HepG2 (cell line): ENCODE results near the gene GADD45B. TPM values are rescaled to one million over a fixed set of nuclear protein-coding genes. Genes with fewer than 3 reads are reported as not detected.

Source experiments
- ADNP ChIP-seq: sonication (generic); formaldehyde crosslinking; IDR thresholded peaks from 2 replicates; pipeline ENCODE4 v1.4.0; 2020; ENCODE audit warnings: missing genetic modification reagents
- ELF1 ChIP-seq: sonication (generic); formaldehyde crosslinking; IDR thresholded peaks from 2 replicates; pipeline ENCODE4 v1.4.0; 2020; ENCODE audit warnings: missing genetic modification reagents
- FOXK2 ChIP-seq: fragments of 450-650 bp; IDR thresholded peaks from 2 replicates; pipeline ENCODE4 v1.6.1; 2016
- MLLT10 ChIP-seq: sonication (generic); formaldehyde crosslinking; IDR thresholded peaks from 2 replicates; pipeline ENCODE4 v1.4.0; 2020; ENCODE audit warnings: missing genetic modification reagents
- RBAK ChIP-seq: sonication (generic); formaldehyde crosslinking; IDR thresholded peaks from 2 replicates; pipeline ENCODE4 v1.5.1; 2020; ENCODE audit warnings: mild to moderate bottlenecking, missing genetic modification reagents
- TCF12 ChIP-seq, 2 experiments: fragments of 450-650 bp in 1 of 2; sonication (generic) in 1 of 2; formaldehyde crosslinking in 1 of 2; IDR thresholded peaks; 2 replicates each; pipeline versions ENCODE4 v1.6.1 to v1.8.0; 2017 to 2022; ENCODE audit warnings: antibody characterized with exemption in 1 of 2, mild to moderate bottlenecking in 1 of 2, missing genetic modification reagents in 1 of 2, moderate library complexity in 1 of 2
- TP53 ChIP-seq: sonication (generic); formaldehyde crosslinking; conservative IDR thresholded peaks from 2 replicates; pipeline ENCODE4 v1.4.0; 2020; ENCODE audit warnings: missing genetic modification reagents
- TRIM24 ChIP-seq: sonication (generic); formaldehyde crosslinking; IDR thresholded peaks from 2 replicates; pipeline ENCODE4 v1.8.0; 2022; ENCODE audit warnings: mild to moderate bottlenecking, missing genetic modification reagents
- ZNF343 ChIP-seq: sonication (generic); formaldehyde crosslinking; IDR thresholded peaks from 2 replicates; pipeline ENCODE4 v1.4.0; 2020; ENCODE audit warnings: mild to moderate bottlenecking, missing genetic modification reagents
- ZNF382 ChIP-seq: sonication (generic); formaldehyde crosslinking; IDR thresholded peaks from 2 replicates; pipeline ENCODE4 v1.5.0; 2020; ENCODE audit warnings: missing genetic modification reagents, mild to moderate bottlenecking, borderline replicate concordance
- ZNF563 ChIP-seq: sonication (generic); formaldehyde crosslinking; IDR thresholded peaks from 2 replicates; pipeline ENCODE4 v1.8.0; 2022; ENCODE audit warnings: mild to moderate bottlenecking, moderate library complexity, missing genetic modification reagents
- ZNF616 ChIP-seq: sonication (generic); formaldehyde crosslinking; IDR thresholded peaks from 2 replicates; pipeline ENCODE4 v1.5.0; 2020; ENCODE audit warnings: low read depth, mild to moderate bottlenecking, missing genetic modification reagents
- ZNF724P ChIP-seq: sonication (generic); formaldehyde crosslinking; IDR thresholded peaks from 2 replicates; pipeline ENCODE4 v1.8.0; 2022; ENCODE audit warnings: missing genetic modification reagents, borderline replicate concordance
- ZNF772 ChIP-seq: sonication (generic); formaldehyde crosslinking; IDR thresholded peaks from 2 replicates; pipeline ENCODE4 v1.5.0; 2020; ENCODE audit warnings: mild to moderate bottlenecking, missing genetic modification reagents
- ZSCAN30 ChIP-seq: sonication (generic); formaldehyde crosslinking; IDR thresholded peaks from 2 replicates; pipeline ENCODE4 v1.5.0; 2020; ENCODE audit warnings: mild to moderate bottlenecking, missing genetic modification reagents
- polyA plus RNA-seq, 8 experiments: library from polyadenylated mRNA; depleted of rRNA in 3 of 8; stranded (reverse) in 7 of 8; unstranded in 1 of 8; fragments of >200 nt; fragmentation: Illumina TruSeq in 4 of 8; extraction: Trizol in 4 of 8; gene quantifications; 2 replicates each; pipeline versions ENCODE4 v1.2.1 to v1.2.3, GENCODE V29; 2011 to 2016; ENCODE audit warnings: low read depth in 4 of 8, missing spikeins in 1 of 8, mixed read lengths in 1 of 8; ENCODE audit not compliant: insufficient read depth in 1 of 8
- total RNA-seq, 5 experiments: library from RNA; depleted of rRNA; stranded (reverse); fragments of >200 nt; fragmentation: Illumina TruSeq; extraction: Trizol; gene quantifications; 2 replicates each; pipeline ENCODE4 v1.2.3, GENCODE V29; 2016; ENCODE audit warnings: low read depth in 1 of 5
- TF ChIP-seq, protein P1 (sequence below): sonication (generic); formaldehyde crosslinking; IDR thresholded peaks from 2 replicates; pipeline ENCODE4 v1.4.0; 2020; ENCODE audit warnings: low read depth, mild to moderate bottlenecking, missing genetic modification reagents
- TF ChIP-seq, protein P2 (sequence below): sonication (generic); formaldehyde crosslinking; IDR thresholded peaks from 2 replicates; pipeline ENCODE4 v1.8.1; 2023; ENCODE audit warnings: mild to moderate bottlenecking, inconsistent platforms, moderate library complexity, missing genetic modification reagents, borderline replicate concordance
- TF ChIP-seq, protein P3 (sequence below): IDR thresholded peaks from 2 replicates; pipeline ENCODE4 v1.6.1; 2016
- TF ChIP-seq, protein P4 (sequence below), 2 experiments: sonication (generic) in 1 of 2; formaldehyde crosslinking in 1 of 2; IDR thresholded peaks; 2 replicates each; pipeline versions ENCODE4 v1.4.0 to v1.6.1; 2018 to 2020; ENCODE audit warnings: missing genetic modification reagents in 2 of 2, borderline replicate concordance in 1 of 2, low read depth in 1 of 2, mild to moderate bottlenecking in 1 of 2, missing biosample characterization in 1 of 2
- TF ChIP-seq, protein P5 (sequence below): sonication (generic); formaldehyde crosslinking; IDR thresholded peaks from 2 replicates; pipeline ENCODE4 v1.5.1; 2020; ENCODE audit warnings: mild to moderate bottlenecking, missing genetic modification reagents

The GADD45B gene
- total and polyA plus RNA-seq, 2 of the 13 experiments (the other 11 are each of a cell fraction or from before 2014, with no cell fraction given): 4.6 to 34.1 TPM

DNA sequence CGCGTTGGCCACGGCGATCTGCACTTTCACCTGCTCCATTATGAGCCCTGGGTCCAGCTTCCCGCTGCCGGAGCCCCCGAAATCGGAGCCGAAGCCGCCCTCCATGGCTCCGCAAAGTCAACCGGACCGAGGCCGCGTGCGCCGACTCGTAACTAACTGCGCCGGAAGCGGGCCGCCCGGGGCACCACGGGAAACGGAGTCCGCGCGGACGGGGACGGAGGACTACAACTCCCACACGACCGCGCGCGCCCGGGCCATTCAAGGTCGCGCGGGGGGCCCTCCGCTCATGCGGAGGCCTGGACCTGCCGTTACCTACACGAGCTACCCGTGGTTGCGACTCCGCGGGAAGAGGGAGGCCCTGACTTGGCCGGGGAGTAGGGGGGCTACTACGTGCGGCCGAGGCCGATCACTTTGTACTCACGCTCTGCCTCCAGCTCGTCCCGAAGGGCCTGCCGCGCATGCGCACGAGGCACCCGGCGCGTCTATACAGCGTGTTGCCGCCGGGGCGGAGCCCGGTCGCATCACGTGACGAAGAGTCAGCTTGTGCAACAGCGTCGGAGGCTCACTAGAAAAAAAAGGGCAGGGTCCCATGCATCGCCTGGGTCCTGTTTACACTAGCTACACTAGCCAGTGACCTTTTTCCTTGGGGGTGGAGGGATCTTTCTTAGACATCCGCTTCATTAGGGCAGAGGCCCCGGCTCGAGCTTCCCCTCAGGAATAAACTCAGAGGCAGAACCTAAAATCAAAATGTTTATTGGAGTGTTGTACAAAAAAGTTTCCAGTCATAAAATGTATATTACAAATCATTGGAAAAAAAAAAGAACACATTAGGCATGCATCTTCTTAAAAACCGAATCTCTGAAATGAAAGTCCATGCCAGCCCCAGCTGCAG lies 48.3 kb upstream of the GADD45B start, which contains the start of gene TIMM13 (continued):
- TF ChIP-seq ZNF616 (CRISPR knock-in tag) (no peak; the same call in none of the 2 replicates), TCF12 (IDR thresholded peaks at IDR 0.05) (no peak), TCF12 (CRISPR knock-in tag; IDR thresholded peaks at IDR 0.05) (peak; percentile 76), ZNF772 (peak; percentile 72; the same call in 1 of the 2 replicates), ZNF382 (no peak), TP53 (no peak; the same call in 1 of the 2 replicates), MLLT10 (no peak), RBAK (CRISPR knock-in tag) (no peak), TRIM24 (CRISPR knock-in tag) (no peak), ZSCAN30 (CRISPR knock-in tag) (no peak), FOXK2 (peak; percentile 92), ZNF343 (peak; percentile 36), ELF1 (peak; percentile 97), ZNF563 (no peak), ADNP (no peak), ZNF724P (CRISPR knock-in tag) (peak; percentile 27; the same call in 1 of the 2 replicates)
- TF ChIP-seq, protein P1, sequence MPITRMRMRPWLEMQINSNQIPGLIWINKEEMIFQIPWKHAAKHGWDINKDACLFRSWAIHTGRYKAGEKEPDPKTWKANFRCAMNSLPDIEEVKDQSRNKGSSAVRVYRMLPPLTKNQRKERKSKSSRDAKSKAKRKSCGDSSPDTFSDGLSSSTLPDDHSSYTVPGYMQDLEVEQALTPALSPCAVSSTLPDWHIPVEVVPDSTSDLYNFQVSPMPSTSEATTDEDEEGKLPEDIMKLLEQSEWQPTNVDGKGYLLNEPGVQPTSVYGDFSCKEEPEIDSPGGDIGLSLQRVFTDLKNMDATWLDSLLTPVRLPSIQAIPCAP: no peak
- TF ChIP-seq, protein P2, sequence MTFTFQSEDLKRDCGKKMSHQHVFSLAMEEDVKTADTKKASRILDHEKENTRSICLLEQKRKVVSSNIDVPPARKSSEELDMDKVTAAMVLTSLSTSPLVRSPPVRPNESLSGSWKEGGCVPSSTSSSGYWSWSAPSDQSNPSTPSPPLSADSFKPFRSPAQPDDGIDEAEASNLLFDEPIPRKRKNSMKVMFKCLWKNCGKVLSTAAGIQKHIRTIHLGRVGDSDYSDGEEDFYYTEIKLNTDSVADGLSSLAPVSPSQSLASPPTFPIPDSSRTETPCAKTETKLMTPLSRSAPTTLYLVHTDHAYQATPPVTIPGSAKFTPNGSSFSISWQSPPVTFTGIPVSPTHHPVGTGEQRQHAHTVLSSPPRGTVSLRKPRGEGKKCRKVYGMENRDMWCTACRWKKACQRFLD (CRISPR knock-in tag): 0 out of 2 replicates have a peak, but pooled peaks have one; percentile 30
- TF ChIP-seq, protein P3, sequence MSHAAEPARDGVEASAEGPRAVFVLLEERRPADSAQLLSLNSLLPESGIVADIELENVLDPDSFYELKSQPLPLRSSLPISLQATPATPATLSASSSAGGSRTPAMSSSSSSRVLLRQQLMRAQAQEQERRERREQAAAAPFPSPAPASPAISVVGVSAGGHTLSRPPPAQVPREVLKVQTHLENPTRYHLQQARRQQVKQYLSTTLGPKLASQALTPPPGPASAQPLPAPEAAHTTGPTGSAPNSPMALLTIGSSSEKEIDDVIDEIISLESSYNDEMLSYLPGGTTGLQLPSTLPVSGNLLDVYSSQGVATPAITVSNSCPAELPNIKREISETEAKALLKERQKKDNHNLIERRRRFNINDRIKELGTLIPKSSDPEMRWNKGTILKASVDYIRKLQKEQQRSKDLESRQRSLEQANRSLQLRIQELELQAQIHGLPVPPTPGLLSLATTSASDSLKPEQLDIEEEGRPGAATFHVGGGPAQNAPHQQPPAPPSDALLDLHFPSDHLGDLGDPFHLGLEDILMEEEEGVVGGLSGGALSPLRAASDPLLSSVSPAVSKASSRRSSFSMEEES (CRISPR knock-in tag): peak; percentile 87
- TF ChIP-seq, protein P4, sequence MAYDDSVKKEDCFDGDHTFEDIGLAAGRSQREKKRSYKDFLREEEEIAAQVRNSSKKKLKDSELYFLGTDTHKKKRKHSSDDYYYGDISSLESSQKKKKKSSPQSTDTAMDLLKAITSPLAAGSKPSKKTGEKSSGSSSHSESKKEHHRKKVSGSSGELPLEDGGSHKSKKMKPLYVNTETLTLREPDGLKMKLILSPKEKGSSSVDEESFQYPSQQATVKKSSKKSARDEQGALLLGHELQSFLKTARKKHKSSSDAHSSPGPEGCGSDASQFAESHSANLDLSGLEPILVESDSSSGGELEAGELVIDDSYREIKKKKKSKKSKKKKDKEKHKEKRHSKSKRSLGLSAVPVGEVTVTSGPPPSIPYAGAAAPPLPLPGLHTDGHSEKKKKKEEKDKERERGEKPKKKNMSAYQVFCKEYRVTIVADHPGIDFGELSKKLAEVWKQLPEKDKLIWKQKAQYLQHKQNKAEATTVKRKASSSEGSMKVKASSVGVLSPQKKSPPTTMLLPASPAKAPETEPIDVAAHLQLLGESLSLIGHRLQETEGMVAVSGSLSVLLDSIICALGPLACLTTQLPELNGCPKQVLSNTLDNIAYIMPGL (CRISPR knock-in tag; IDR thresholded peaks at IDR 0.05; ENCODE audit: borderline replicate concordance in 1 of 2, low read depth in 1 of 2): peak in 1 of 2 experiments; percentile 70
- TF ChIP-seq, protein P5, sequence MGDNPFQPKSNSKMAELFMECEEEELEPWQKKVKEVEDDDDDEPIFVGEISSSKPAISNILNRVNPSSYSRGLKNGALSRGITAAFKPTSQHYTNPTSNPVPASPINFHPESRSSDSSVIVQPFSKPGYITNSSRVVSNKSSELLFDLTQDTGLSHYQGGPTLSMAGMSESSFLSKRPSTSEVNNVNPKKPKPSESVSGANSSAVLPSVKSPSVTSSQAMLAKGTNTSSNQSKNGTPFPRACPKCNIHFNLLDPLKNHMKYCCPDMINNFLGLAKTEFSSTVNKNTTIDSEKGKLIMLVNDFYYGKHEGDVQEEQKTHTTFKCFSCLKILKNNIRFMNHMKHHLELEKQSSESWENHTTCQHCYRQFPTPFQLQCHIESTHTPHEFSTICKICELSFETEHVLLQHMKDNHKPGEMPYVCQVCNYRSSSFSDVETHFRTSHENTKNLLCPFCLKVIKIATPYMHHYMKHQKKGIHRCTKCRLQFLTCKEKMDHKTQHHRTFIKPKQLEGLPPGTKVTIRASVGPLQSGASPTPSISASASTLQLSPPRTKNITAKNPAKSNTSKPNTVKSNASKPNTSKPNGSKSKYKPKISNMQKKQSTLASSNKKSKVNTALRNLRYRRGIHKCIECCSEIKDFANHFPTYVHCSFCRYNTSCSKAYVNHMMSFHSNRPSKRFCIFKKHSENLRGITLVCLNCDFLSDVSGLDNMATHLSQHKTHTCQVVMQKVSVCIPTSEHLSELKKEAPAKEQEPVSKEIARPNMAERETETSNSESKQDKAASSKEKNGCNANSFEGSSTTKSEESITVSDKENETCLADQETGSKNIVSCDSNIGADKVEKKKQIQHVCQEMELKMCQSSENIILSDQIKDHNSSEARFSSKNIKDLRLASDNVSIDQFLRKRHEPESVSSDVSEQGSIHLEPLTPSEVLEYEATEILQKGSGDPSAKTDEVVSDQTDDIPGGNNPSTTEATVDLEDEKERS (CRISPR knock-in tag): peak; percentile 68; the same call in 1 of the 2 replicates
